ENCODE results near the gene C5. TPM values are rescaled to one million over a fixed set of nuclear protein-coding genes. Genes with fewer than 3 reads are reported as not detected.

Gene C5
- 0.20 and 0.74 TPM in 2 replicates for total RNA-seq (2021)
- long read RNA-seq, partial matches to known transcripts = 0 of 2 reads
- long read RNA-seq, other reads (novel, unspliced or antisense) = 2 of 2 reads

- no peaks in the 10 kb centered on the region for H3K36me3 Mint-ChIP-seq (ENCODE audit: insufficient read depth in 1 of 3, low read depth in 3 of 3)
- Histone ChIP-seq H3K23me2 (ENCODE audit: insufficient read length, low read depth, low read length, poor library complexity, severe bottlenecking) (no peaks in the 10 kb centered on the region), H4K8ac (replicated peaks; ENCODE audit: insufficient read length, low read depth, low read length) (no peak within 1 kb of the TSS), H3K79me1 (ENCODE audit: insufficient read depth, low read depth, low read length, poor library complexity, severe bottlenecking) (no peaks in the 10 kb centered on the region), H3K14ac (ENCODE audit: insufficient read depth, low read length) (no peak within 1 kb of the TSS), H3K79me2 (ENCODE audit: insufficient read depth, low read length) (no peaks in the 10 kb centered on the region), H3K9me3 (ENCODE audit: control insufficient read depth, low read depth, low read length) (no peaks in the 10 kb centered on the region), H2AK5ac (ENCODE audit: insufficient read length, low read length) (no peak within 1 kb of the TSS), H3K56ac (ENCODE audit: insufficient read length, low read depth, low read length) (no peak within 1 kb of the TSS), H3K4me2 (ENCODE audit: insufficient read depth, insufficient read length, low read length) (no peak within 1 kb of the TSS), H3K9ac (ENCODE audit: extremely low read depth, insufficient read length, low read length) (no peak within 1 kb of the TSS), H3K27ac (ENCODE audit: insufficient read length, low read depth, low read length) (no peak within 1 kb of the TSS), H4K20me1 (ENCODE audit: control insufficient read depth, insufficient read depth, insufficient read length) (no peaks in the 10 kb centered on the region), H2AFZ (ENCODE audit: low read length) (no peak within 1 kb of the TSS), H3K4ac (ENCODE audit: low read depth, low read length) (no peak within 1 kb of the TSS), H3K4me1 (ENCODE audit: insufficient read depth, low read length) (no peaks in the 10 kb centered on the region; the same call in 1 of the 2 replicates), H3T11ph (ENCODE audit: low read length) (no peak within 1 kb of the TSS), H2BK120ac (ENCODE audit: low read depth, low read length, poor library complexity, severe bottlenecking) (no peak within 1 kb of the TSS), H2BK5ac (ENCODE audit: insufficient read length, low read length) (no peak within 1 kb of the TSS), H2BK12ac (ENCODE audit: insufficient read length, low read depth, low read length) (no peak within 1 kb of the TSS), H2BK15ac (ENCODE audit: low read depth, low read length) (no peak within 1 kb of the TSS), H3K23ac (ENCODE audit: insufficient read length, low read depth, low read length) (no peak within 1 kb of the TSS), H3K18ac (ENCODE audit: insufficient read length, low read depth, low read length) (no peak within 1 kb of the TSS), H4K91ac (ENCODE audit: insufficient read length, low read depth, low read length) (no peak within 1 kb of the TSS), H3K27me3 (ENCODE audit: insufficient read depth, low read length) (no peaks in the 10 kb centered on the region), H2BK20ac (ENCODE audit: low read depth, low read length, poor library complexity, severe bottlenecking) (no peak within 1 kb of the TSS), H4K5ac (ENCODE audit: insufficient read length, low read depth, low read length) (no peak within 1 kb of the TSS)
- no peaks in the 10 kb centered on the region for H3K9me3 Mint-ChIP-seq
- no peak within 1 kb of the TSS for H3K27ac Mint-ChIP-seq
- peaks cover 5 to 11% of the 10 kb centered on the region in 2 experiments for H3K4me1 Mint-ChIP-seq
- WGBS (ENCODE audit: extremely low coverage, insufficient read length, low lambda C conversion rate) = no CpG with 5 or more reads among the region's 6 CpGs
- DNase-seq = no peak
- no peak for TF ChIP-seq CTCF (conservative IDR thresholded peaks at IDR 0.05)
- H3K4me3 Mint-ChIP-seq = no peak within 1 kb of the TSS
- no peaks in the 10 kb centered on the region for H3K27me3 Mint-ChIP-seq (ENCODE audit: low read depth)
These were observed at the start of gene C5 for GRCh38 chr9:121050128-121050988. TSS of gene C5 (minus strand) at chr9:121050275. CDS start at chr9:121050246, 29 bp downstream.

Measured in H9 (cell line).